GM12801 (cell line): ENCODE data around the gene MYBPC3.

Source experiments
- TF ChIP-seq, protein P1 (sequence below): IDR thresholded peaks from one replicate; pipeline ENCODE4 v1.5.1; 2011; ENCODE audit warnings: control low read depth; ENCODE audit not compliant: insufficient read length; ENCODE audit errors: extremely low read depth

The MYBPC3 gene

DNA sequence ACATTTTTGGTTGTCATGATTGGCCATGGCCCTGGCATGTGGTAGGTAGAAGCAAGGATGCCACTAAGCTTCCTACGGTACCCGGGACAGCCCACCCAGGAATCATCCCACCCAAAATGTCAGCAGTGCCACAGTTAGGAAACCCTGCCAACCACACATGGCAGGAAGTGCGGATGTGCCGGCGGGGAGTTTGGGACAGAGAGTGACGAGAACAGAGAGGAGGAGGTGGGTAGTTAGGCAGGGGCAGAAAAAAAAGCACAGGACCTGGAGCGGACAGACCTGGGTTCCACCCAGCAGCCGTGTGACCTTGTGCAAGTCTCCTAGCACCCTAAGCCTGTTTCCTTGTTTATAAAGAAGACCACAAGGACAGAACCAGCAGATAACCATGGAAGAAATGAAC, 22.5 kb upstream of the MYBPC3 start:
- TF ChIP-seq, protein P1, sequence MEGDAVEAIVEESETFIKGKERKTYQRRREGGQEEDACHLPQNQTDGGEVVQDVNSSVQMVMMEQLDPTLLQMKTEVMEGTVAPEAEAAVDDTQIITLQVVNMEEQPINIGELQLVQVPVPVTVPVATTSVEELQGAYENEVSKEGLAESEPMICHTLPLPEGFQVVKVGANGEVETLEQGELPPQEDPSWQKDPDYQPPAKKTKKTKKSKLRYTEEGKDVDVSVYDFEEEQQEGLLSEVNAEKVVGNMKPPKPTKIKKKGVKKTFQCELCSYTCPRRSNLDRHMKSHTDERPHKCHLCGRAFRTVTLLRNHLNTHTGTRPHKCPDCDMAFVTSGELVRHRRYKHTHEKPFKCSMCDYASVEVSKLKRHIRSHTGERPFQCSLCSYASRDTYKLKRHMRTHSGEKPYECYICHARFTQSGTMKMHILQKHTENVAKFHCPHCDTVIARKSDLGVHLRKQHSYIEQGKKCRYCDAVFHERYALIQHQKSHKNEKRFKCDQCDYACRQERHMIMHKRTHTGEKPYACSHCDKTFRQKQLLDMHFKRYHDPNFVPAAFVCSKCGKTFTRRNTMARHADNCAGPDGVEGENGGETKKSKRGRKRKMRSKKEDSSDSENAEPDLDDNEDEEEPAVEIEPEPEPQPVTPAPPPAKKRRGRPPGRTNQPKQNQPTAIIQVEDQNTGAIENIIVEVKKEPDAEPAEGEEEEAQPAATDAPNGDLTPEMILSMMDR, result no peak

DNA sequence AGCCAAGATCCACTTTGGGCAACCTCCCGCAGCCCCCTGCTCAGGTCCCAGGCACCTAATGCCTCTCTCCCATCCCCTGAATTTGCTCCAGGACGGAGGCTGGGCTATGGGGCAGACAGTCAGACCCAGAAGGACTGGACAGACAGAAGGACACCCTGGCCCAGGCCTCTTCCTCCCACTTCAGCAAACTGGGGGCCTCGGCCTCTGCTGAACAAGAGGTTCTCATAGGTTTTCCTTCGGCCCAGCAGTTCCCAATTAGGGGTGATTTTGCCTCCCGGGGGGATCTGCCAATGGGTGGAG, 22.2 kb upstream of the MYBPC3 start:
- TF ChIP-seq, protein P1, result no peak

DNA sequence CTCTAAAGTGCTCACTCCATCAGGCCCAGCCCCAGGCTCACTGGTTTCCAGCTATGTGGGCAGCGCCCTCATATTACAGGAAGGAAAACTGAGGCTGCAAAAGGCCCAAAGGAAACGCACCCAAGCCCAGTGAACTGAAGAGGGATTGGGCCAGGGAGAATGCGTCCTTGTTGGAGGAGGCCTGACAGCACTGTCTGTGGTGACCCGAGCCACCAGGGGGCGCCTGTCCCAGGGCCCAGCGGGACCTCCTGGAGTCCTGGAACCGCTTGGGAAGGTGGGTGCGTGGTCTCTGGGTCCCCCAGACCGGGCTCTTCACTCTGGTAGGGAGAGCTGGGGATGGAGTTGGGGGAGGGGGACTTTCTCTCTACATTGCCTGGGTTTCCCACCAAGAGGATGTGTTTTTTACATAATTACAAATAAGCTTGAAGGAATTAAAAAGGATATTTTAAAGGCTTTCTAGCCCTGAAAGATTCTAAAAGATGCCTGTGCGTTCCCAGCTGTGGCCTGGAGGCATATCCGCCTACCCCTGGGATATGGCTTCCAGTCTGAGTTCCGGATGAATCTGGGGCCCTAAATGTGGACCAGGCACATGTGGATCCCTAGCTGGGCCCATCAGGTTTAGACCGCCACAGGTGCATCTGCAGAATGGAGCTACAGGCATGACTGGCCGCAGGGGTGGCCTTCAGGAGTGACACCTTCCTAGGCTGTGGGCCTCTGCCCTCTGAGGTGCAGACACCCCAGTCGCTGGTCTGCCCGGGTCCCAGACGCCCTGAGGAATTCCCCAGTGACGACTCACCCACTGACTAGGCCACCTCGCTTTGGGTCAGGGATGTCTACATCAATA, 21.6 kb upstream of the MYBPC3 start:
- TF ChIP-seq, protein P1, result no peak

DNA sequence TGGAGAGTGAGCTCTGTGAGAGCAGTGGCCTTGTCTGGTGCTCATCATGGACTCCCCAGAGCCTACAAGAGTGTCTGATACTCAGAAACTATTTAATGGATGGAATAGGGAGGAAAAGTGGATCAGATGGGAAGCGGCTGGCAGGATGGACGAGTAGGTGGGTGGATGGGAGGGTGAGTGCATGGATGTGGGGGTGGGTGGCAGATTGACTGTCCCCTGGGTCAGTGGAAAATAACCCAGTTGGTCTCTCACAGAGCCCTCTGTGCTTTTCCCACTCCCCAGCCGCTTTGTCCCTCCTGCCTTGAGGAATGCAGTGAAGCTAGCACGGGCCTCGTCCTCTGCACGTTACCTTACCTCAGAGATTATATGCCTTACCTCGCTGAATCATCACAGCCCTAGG, 19.9 kb upstream of the MYBPC3 start:
- TF ChIP-seq, protein P1, result no peak

DNA sequence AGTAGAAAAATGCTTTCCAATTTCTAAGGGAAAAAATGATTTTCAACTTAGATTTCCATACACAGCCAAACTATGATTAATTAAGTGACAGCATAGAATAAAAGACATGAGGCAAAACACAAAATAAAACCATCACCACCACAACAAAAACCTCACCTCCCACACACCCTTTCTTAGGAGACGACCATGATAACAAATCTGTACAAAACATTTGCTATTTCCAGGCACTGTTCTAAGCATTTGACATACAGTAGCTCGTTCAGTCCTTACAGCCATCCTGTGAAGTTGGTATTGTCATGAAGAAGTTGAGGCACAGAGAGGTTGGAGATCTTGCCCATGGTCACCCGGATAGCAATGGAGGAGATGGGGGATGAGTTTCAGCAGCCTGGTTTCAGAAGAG, 17.2 kb upstream of the MYBPC3 start:
- TF ChIP-seq, protein P1, result no peak

DNA sequence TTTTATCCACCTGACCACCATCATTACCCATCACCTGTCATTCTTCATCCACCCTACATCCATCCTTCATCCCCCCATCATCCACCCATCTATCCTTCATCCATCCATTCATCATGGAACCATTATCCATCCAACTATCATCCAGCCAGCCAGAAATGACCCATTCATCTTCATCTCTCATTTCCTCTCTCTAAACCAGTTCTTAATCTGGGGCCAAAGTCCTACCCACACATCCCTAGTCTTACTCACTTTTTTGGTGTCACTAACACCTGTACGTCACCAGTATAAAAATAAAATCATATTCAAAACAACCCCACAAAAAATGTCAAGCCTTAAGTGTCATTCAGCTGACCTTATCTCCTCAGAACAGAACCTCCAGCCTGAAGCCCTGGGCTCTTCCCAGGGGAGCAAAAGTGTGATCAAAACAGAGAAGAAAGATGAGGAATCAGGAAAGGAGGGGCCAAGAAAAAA, 13.6 kb upstream of the MYBPC3 start:
- TF ChIP-seq, protein P1, result no peak

DNA sequence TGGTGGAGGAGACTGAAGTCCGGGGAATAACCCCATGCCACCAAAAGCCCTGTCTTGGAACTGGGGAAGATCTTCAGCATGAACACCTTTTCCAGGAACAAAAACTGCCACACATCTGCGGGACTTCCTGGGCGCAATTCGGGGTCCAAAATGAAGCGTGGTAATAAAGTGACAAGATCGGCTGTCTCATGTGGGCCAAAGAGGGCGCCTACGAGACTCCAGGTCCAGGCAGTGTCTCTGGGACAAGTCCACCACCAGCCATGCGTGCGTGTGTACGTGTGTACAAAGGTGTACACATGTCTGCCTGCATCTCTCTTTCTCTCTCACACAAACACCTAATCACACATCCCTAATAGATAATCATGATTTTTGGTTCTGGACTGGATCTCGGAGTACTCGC, 8.9 kb upstream of the MYBPC3 start:
- TF ChIP-seq, protein P1, result no peak
